Measurements from ENCODE around the gene ELMO3.

GRCh38 chr16:67210069-67210937, 11.4 kb downstream of the ELMO3 start:
- no peak for TF ChIP-seq POLR2A (IDR thresholded peaks at IDR 0.05)
- TF ChIP-seq CTCF (IDR thresholded peaks at IDR 0.05), result no peak
